Breast epithelium (tissue), 3 donors: ENCODE results near the gene CSK.

Experiments used
- CTCF ChIP-seq, 3 donors: fragments of 450-650 bp; IDR thresholded peaks; one replicate each; pipeline ENCODE4 v1.5.1; 2016 to 2017; ENCODE audit warnings: antibody characterized with exemption in 3 of 3, mild to moderate bottlenecking in 3 of 3, moderate library complexity in 3 of 3
- POLR2A ChIP-seq: fragments of 450-650 bp; IDR thresholded peaks from one replicate; pipeline ENCODE4 v1.6.1; 2016; ENCODE audit warnings: antibody characterized with exemption, mild to moderate bottlenecking, moderate library complexity
- POLR2AphosphoS5 ChIP-seq, 3 donors: sonication (generic); formaldehyde crosslinking; IDR thresholded peaks; one replicate each; pipeline ENCODE4 v1.6.1; 2017; ENCODE audit warnings: antibody characterized with exemption in 3 of 3

DNA sequence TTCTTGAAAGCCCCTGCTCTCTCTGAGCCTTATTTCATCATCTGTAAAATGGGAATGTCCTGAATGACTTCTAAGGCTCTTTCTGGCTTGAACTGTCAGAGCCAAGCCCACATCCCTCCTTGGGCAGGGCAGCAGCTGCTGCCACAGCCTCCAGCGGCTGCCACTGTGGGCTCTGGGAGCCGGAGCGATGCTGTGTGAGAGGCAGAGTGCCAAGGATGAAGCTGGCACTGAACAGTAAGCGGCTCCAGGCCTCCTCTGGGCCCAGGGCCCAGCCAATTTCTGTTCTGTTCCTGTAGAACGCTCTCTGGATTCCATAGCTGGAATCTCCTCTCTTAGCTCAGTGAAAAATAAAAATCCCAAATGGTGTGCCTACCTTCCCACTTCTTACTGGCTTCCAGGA is 49.0 kb downstream of the CSK start:
- TF ChIP-seq POLR2A: no peak
- no peak for TF ChIP-seq CTCF (IDR thresholded peaks at IDR 0.05)
- no peak for TF ChIP-seq POLR2AphosphoS5 (IDR thresholded peaks at IDR 0.05)
